Measurements from ENCODE around the gene NGF.

Gene NGF

GRCh38 chr1:115277276-115277675, 60.8 kb downstream of the NGF start:
- DNase-seq, result no peak

GRCh38 chr1:115275216-115275615, 62.8 kb downstream of the NGF start:
- DNase-seq, result no peak

- no peak for DNase-seq
Measured at GRCh38 chr1:115274467-115274866, 63.6 kb downstream of the NGF start.

- no peak for DNase-seq
Measured at GRCh38 chr1:115266729-115267421, 71.2 kb downstream of the NGF start.

GRCh38 chr1:115265099-115265498, 73.0 kb downstream of the NGF start:
- DNase-seq, result no peak

- DNase-seq, result no peak
Measured at GRCh38 chr1:115262886-115263285, 75.2 kb downstream of the NGF start.

DNA sequence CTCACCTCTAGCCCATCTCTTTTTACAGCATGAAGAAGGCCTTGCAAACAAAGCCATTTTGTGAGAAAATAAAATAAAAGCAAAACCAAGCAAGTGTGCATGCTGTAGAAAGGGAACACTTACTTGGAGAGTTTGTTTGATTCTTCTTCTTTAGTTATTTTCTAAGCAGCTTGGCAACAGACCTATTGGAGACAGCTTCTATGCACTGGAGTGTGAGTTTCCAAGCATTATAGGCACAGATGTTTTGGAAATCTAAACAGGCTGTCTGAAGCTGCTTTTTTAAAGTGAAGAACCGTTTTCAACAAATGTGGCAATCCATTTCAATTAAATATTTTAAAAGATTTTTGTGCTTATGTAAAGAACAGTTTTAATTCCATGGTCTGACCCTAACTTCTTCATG, 76.6 kb downstream of the NGF start:
- no peak for DNase-seq

DNA sequence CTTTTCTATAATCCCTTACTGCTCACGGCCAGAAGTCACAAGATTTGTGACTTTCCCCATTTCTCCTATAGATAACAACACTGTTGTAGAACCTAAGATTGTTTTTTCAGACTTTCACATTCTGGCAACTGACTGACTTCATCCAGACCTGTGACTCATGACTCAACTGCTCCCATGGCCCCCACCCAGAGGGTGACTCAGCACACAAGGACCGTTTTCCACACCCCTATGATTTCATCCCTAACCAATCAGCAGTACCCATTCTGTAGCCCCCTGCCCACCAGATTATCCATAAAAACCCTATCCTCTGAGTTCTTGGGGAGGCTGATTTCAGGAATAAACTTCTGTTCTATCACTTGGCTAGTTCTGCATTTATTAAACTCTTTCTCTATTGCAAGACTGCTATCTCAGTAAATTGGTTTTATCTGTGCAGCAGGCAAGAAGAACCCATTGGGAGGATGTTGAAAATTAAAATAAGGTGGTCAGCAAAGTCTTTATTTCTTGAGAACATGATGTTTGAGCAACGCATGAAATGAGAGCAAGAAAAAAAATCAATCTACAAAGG, 79.7 kb downstream of the NGF start:
- no peak for DNase-seq

DNA sequence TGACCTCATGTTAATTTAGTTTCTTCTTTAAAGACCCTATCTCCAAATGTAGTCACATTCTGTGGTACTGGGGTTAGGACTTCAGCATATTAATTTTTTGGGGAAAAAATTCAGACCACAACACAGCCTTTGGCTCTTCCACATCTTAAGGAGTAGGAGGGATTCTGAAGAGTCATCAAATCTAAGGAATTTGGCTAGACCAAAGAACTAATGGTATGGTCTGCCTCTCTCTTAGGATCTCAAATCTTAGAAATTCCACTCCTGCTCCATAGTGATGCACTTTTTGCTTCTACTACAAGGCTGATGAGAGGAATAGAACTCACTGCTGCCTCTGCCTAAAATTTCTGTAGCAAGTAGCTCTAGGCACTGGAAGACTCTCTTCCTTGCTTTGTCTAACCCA, 80.5 kb downstream of the NGF start:
- no peak for DNase-seq

DNA sequence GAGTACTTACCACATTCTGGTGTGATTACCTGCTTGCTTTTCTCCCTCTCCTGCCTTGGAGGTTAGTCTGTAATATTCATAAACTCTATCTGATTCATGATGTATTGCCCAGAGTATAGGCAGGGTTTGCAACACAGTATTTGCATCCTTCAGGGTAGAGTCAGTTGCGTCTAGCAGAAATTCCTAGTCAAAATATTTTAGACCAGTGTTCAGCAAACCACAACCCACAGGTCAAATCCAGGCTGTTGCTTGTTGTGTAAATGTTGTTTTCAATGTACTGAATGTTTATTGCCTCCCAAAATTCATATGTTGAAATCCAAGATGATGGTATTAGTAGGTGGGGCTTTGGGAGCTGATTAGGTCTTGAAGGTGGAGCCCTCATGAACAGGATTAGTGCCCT, 82.9 kb downstream of the NGF start:
- DNase-seq, result no peak

DNA sequence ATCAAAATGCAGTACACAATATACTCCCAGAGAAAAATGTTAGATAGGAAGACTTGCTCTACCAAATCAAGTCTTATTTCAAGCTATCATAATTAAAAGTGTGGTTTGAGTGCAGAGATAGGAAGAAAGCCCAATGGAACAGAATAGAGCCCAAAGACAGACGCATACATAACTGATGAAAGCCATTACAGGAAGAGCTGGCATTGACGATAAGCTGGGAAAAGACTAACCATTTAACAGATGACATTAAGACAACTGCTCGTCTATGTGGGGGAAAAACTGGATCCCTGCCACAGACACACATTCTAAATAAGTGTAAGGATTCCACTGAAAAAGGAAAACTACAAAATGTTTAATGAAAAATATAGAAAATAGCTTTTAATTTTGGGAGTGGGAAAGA, 85.5 kb downstream of the NGF start:
- DNase-seq, result no peak

GRCh38 chr1:115251856-115252255, 86.2 kb downstream of the NGF start:
- DNase-seq, result no peak

DNA sequence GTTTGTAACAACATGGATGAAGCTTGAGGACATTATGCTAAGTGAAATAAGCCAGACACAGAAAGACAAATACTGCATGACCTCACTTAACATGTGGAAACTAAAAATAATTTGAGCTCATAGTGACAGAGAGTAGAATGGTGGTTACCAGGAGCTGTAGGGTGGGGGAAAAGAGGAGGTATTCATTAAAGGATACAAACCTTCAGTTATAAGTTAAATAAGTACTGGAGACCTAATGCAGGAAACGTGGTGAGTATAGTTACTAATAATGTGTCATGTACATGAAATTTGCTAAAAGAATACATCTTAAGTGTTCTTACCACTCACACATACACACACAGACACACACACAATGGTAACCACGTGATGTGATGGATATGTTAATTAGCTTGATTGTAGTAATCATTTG, 86.7 kb downstream of the NGF start:
- no peak for DNase-seq

DNA sequence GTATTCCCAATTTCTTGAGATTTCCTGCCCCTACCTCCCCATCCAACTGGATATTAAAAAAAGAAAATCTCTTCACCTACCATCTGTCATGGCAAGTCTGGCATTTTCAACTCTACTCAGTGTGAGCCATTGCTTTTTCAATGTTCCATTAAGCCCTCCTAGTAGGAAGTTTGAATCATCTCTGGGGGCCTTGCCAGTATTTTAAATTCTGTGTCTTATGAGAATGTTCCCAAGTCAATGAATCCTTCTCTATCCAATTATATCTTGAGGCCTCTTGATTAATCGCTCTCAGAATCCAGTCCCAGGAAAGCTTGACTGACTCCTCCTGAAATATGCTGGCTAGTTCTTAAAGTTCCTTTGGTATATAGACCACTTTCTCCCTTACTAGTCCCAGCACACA, 91.5 kb downstream of the NGF start:
- no peak for DNase-seq

- DNase-seq, result no peak
Measured at GRCh38 chr1:115245227-115245626, 92.8 kb downstream of the NGF start.

- DNase-seq, result no peak
Measured at GRCh38 chr1:115242543-115242942, 95.5 kb downstream of the NGF start.

DNA sequence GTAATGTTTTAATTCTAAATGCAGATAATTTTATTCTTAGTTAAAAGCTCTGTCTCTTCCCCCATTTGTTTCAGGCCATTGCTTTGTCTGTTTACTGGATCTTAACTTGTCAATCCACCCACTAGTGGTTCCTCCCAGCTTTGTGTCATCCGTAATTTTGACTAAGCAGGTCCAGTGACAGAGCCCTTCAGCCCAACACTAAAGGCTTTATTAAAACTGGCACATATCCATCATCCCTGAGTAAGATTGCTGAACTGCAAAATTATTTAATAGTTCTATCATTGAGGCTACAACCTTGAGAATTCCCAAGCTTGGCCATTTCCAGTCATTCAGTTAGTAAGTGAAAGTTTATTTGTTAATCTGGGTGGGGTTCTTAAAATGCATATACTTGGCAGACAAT, 96.7 kb downstream of the NGF start:
- no peak for DNase-seq

DNA sequence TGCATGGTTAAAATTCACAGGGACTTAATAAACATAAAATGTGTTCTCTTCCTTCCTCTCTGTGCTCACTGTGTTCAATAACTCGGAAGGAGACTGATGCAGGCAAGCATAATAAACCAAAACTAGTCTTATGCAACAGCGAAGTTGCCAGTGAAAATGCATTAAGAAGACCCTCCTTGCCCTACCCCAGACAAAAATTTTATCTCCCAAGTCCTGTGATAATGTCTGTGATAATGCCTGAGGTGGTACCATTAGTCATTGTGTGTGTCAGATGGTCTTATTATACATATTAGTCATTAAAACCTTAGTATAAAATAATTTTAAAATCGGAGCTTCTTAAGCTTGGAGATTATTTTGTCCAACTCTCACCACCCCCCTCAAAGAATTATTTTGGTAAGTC, 97.8 kb downstream of the NGF start:
- no peak for DNase-seq

- no peak for DNase-seq
Measured at GRCh38 chr1:115239426-115239825, 98.6 kb downstream of the NGF start.

DNA sequence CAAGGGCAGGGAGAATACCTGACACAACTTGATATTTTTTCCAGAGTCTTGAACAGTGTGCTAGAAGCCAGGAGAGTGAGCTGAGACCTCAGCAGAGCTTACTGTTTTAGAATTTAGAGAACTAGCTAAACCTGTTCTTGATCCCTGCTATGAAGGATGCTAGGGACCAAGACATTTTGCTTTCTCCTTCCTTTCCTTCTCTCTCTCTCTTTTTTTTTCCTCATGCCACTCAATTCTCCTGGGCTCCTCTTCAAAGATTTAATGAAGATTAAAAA, 99.0 kb downstream of the NGF start:
- no peak for DNase-seq

DNA sequence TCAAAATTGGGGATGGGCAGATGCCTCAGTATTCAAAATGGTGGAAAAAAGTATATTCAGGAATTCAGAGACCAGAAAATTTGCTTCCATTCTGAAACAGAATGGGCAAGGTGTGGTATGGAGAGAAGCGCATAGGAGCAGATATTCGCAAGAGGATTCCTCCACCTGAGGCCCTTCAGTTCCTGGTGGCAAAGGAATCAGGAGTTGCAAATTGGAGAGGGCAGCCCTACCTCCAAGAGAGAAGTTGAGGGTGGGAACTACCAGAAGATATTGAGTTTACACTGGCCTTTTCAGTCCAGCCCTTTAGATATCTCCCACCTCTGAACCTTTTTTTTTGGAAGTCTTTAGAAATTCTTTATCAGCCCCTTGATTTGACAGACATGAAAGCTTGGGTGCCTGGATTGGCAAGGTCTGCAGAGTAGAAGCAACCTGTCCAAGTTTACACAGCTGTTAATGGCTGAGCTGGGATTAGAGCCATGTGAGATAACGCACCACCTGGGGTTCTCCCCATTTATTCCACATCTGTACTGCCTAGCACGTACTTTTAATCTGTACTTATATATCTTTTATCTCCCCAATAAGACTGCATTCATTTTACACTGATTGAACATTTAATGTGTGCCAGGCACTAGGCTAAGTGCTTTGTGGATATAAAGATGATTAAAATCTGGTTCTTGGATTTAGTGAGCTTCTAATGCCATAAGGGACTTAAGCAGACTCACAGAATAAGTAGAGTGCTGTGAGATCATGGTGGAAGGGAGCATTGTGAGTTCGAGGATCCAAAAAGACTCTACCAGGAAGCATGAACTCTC, 99.5 kb downstream of the NGF start:
- no peak for DNase-seq

DNA sequence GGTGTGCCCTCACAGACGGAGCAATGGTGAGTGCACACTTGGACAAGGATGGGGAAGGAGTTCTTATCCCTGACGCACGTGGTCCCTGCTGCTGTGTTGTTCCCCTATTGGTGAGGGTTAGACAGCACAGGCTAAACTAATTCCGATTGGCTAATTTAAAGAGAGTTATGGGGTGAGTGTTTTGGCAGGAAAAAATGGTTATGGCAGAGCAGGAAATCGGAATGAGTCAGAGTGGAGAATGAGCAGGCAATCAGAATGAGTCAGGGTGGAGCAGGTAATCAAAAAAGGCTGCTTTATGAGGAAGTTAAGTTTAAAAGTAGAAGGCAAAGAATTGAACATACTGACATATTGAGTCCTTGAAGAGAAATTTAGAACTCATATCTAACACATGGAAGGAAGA, 100.5 kb downstream of the NGF start:
- DNase-seq, result no peak

GRCh38 chr1:115237023-115237422, 101.0 kb downstream of the NGF start:
- DNase-seq, result no peak

Data from NCI-H1694 treated with DMSO at 0.1 percent for 48 hours (cell line).